Activated T-helper 17 cell treated with anti-CD3 and anti-CD28 coated beads, Interleukin-2, amount 50 U/mL, for 72 hours (primary cell): ENCODE measurements around the gene BPTF. TPM values are rescaled to one million over a fixed set of nuclear protein-coding genes. Genes with fewer than 3 reads are reported as not detected.
"Not testable (repeated sequence)": the region's sequence is repeated elsewhere in the genome, so short reads cannot be mapped to it uniquely, and the experiment has no call there.

Experiments
- ATAC-seq: fragments of 150-1000 bp; cut with Tn5 transposase; replicated peaks from 2 replicates; pipeline ENCODE4 v1.10.0; 2021; ENCODE audit warnings: mild to moderate bottlenecking, moderate library complexity
- H3K27ac Mint-ChIP-seq: one replicate; pipeline ENCODE4 v1.8.0; 2022; ENCODE audit warnings: mixed read lengths
- H3K27me3 Mint-ChIP-seq: one replicate; pipeline ENCODE4 v1.8.0; 2022; ENCODE audit warnings: mixed read lengths
- H3K36me3 Mint-ChIP-seq: one replicate; pipeline ENCODE4 v1.8.0; 2022; ENCODE audit warnings: low read depth, mild to moderate bottlenecking, mixed read lengths
- H3K4me1 Mint-ChIP-seq: one replicate; pipeline ENCODE4 v1.8.0; 2022; ENCODE audit warnings: mixed read lengths
- H3K4me3 Mint-ChIP-seq: one replicate; pipeline ENCODE4 v1.8.0; 2022; ENCODE audit warnings: mild to moderate bottlenecking, mixed read lengths
- H3K9me3 Mint-ChIP-seq: one replicate; pipeline ENCODE4 v1.8.0; 2022; ENCODE audit warnings: mixed read lengths
- total RNA-seq, 2 donors: library from RNA; stranded (reverse); gene quantifications; one replicate each; pipeline ENCODE4 v1.2.3, GENCODE V29; 2022

The BPTF gene
- total RNA-seq, result 10 to 100 TPM; 73.7 to 86.4 TPM

GRCh38 chr17:67824735-67825626 is at the start of gene BPTF:
Gene BPTF (plus strand): TSS chr17:67825503. CDS start chr17:67825725, 222 bp downstream.
- Mint-ChIP-seq H3K4me1 (peaks cover 8% of the 10 kb centered on the region), H3K9me3 (no peaks in the 10 kb centered on the region), H3K36me3 (peaks cover 33% of the 10 kb centered on the region), H3K27me3 (no peaks in the 10 kb centered on the region), H3K27ac (peak within 1 kb of the TSS; percentile 95), H3K4me3 (peak within 1 kb of the TSS; percentile 92)
- ATAC-seq, result peak; percentile 92

GRCh38 chr17:67779098-67779672 is 46.1 kb upstream of the BPTF start:
- H3K4me1 Mint-ChIP-seq, result no peaks in the 10 kb centered on the region
- H3K27ac Mint-ChIP-seq, result no peak overlapping the region
- no peaks in the 10 kb centered on the region for H3K27me3 Mint-ChIP-seq
- H3K36me3 Mint-ChIP-seq, result no peaks in the 10 kb centered on the region
- H3K9me3 Mint-ChIP-seq, result no peaks in the 10 kb centered on the region
- peak; percentile 65 for ATAC-seq
- no peak overlapping the region for H3K4me3 Mint-ChIP-seq

- H3K9me3 Mint-ChIP-seq, result peaks cover 3% of the 10 kb centered on the region
- peaks cover 4% of the 10 kb centered on the region for H3K4me1 Mint-ChIP-seq
- H3K36me3 Mint-ChIP-seq, result no peaks in the 10 kb centered on the region
- no peak for ATAC-seq
- H3K27ac Mint-ChIP-seq, result no peak overlapping the region
- peaks cover 7% of the 10 kb centered on the region for H3K27me3 Mint-ChIP-seq
- no peak overlapping the region for H3K4me3 Mint-ChIP-seq
Measured at GRCh38 chr17:67784364-67785121, 40.8 kb upstream of the BPTF start.

- H3K4me1 Mint-ChIP-seq, result peaks cover 4% of the 10 kb centered on the region
- no peak overlapping the region for H3K27ac Mint-ChIP-seq
- H3K36me3 Mint-ChIP-seq, result no peaks in the 10 kb centered on the region
- H3K27me3 Mint-ChIP-seq, result peaks cover 7% of the 10 kb centered on the region
- peaks cover 3% of the 10 kb centered on the region for H3K9me3 Mint-ChIP-seq
- no peak for ATAC-seq
- no peak overlapping the region for H3K4me3 Mint-ChIP-seq
Measured at GRCh38 chr17:67785122-67785477, 40.2 kb upstream of the BPTF start.

- H3K27me3 Mint-ChIP-seq, result peaks cover 7% of the 10 kb centered on the region
- H3K9me3 Mint-ChIP-seq, result peaks cover 3% of the 10 kb centered on the region
- peaks cover 4% of the 10 kb centered on the region for H3K4me1 Mint-ChIP-seq
- H3K4me3 Mint-ChIP-seq, result no peak overlapping the region
- no peaks in the 10 kb centered on the region for H3K36me3 Mint-ChIP-seq
- no peak overlapping the region for H3K27ac Mint-ChIP-seq
- no peak for ATAC-seq
Measured at GRCh38 chr17:67785504-67785903, 39.8 kb upstream of the BPTF start.

- H3K27me3 Mint-ChIP-seq, result no peaks in the 10 kb centered on the region
- H3K27ac Mint-ChIP-seq, result no peak overlapping the region
- no peaks in the 10 kb centered on the region for H3K4me1 Mint-ChIP-seq
- peak; percentile 90 for ATAC-seq
- no peaks in the 10 kb centered on the region for H3K9me3 Mint-ChIP-seq
- H3K4me3 Mint-ChIP-seq, result no peak overlapping the region
- H3K36me3 Mint-ChIP-seq, result no peaks in the 10 kb centered on the region
Measured at GRCh38 chr17:67800495-67800928, 24.8 kb upstream of the BPTF start.

- Mint-ChIP-seq H3K36me3 (no peaks in the 10 kb centered on the region), H3K4me3 (no peak overlapping the region), H3K9me3 (no peaks in the 10 kb centered on the region), H3K27ac (no peak overlapping the region), H3K27me3 (no peaks in the 10 kb centered on the region), H3K4me1 (no peaks in the 10 kb centered on the region)
- no peak for ATAC-seq
Measured at GRCh38 chr17:67801626-67802175, 23.6 kb upstream of the BPTF start.

GRCh38 chr17:67810464-67810863 is 14.8 kb upstream of the BPTF start:
- Mint-ChIP-seq H3K27ac (no peak overlapping the region), H3K4me1 (no peaks in the 10 kb centered on the region), H3K9me3 (no peaks in the 10 kb centered on the region), H3K27me3 (no peaks in the 10 kb centered on the region), H3K36me3 (no peaks in the 10 kb centered on the region), H3K4me3 (no peak overlapping the region)
- no peak for ATAC-seq

GRCh38 chr17:67812380-67812779 is 12.9 kb upstream of the BPTF start:
- ATAC-seq, H3K4me1 Mint-ChIP-seq, H3K27ac Mint-ChIP-seq, H3K36me3 Mint-ChIP-seq, H3K27me3 Mint-ChIP-seq, H3K4me3 Mint-ChIP-seq, H3K9me3 Mint-ChIP-seq: not testable (repeated sequence)

GRCh38 chr17:67813803-67814180 is 11.5 kb upstream of the BPTF start:
- no peak for ATAC-seq
- no peaks in the 10 kb centered on the region for H3K36me3 Mint-ChIP-seq
- no peaks in the 10 kb centered on the region for H3K4me1 Mint-ChIP-seq
- H3K9me3 Mint-ChIP-seq, result no peaks in the 10 kb centered on the region
- no peak overlapping the region for H3K27ac Mint-ChIP-seq
- H3K27me3 Mint-ChIP-seq, result peaks cover 7% of the 10 kb centered on the region
- no peak overlapping the region for H3K4me3 Mint-ChIP-seq

GRCh38 chr17:67818110-67819002 is 6.9 kb upstream of the BPTF start:
- no peak for ATAC-seq

GRCh38 chr17:67819722-67820121 is 5.6 kb upstream of the BPTF start:
- Mint-ChIP-seq H3K4me1 (no peaks in the 10 kb centered on the region), H3K9me3 (no peaks in the 10 kb centered on the region), H3K36me3 (no peaks in the 10 kb centered on the region), H3K27ac (no peak overlapping the region), H3K4me3 (no peak overlapping the region), H3K27me3 (peaks cover 7% of the 10 kb centered on the region)
- ATAC-seq, result no peak

More at GRCh38 chr17:67818110-67819002, 6.9 kb upstream of the BPTF start:
- Mint-ChIP-seq H3K36me3 (no peaks in the 10 kb centered on the region), H3K27ac (no peak overlapping the region), H3K4me3 (no peak overlapping the region), H3K4me1 (no peaks in the 10 kb centered on the region), H3K9me3 (no peaks in the 10 kb centered on the region), H3K27me3 (peaks cover 7% of the 10 kb centered on the region)

GRCh38 chr17:67821871-67822367 is 3.4 kb upstream of the BPTF start:
- H3K9me3 Mint-ChIP-seq, result no peaks in the 10 kb centered on the region

More at GRCh38 chr17:67821871-67822367, 3.4 kb upstream of the BPTF start:
- no peak overlapping the region for H3K27ac Mint-ChIP-seq
- H3K36me3 Mint-ChIP-seq, result peaks cover 12% of the 10 kb centered on the region
- no peak overlapping the region for H3K4me3 Mint-ChIP-seq
- H3K4me1 Mint-ChIP-seq, result no peaks in the 10 kb centered on the region
- no peaks in the 10 kb centered on the region for H3K27me3 Mint-ChIP-seq
- ATAC-seq, result no peak
